Measurements from ENCODE around the gene TAF1B. TPM values are rescaled to one million over a fixed set of nuclear protein-coding genes. Genes with fewer than 3 reads are reported as not detected.
A peak's percentile ranks its signal among the peaks of the same experiment; 100 is the strongest.

TAF1B gene
- total and polyA plus RNA-seq, 2 donors (not counting 1 experiment from before 2014, with no cell fraction given): 19.5 to 32.9 TPM

GRCh38 chr2:9820020-9820973, 23.0 kb upstream of the TAF1B start:
- no peak for TF ChIP-seq CTCF (conservative IDR thresholded peaks at IDR 0.05 in 1 of 2, IDR thresholded peaks at IDR 0.05 in 1 of 2; ENCODE audit: low read depth in 1 of 2, low read length in 2 of 2)
- TF ChIP-seq EZH2 (IDR thresholded peaks at IDR 0.05; ENCODE audit: low read length, missing control alignments): no peak
- Histone ChIP-seq H2AFZ (ENCODE audit: low read length) (no peak overlapping the region), H3K4me3 (replicated peaks in 1 of 4; ENCODE audit: control extremely low read depth in 1 of 4, insufficient read depth in 1 of 4, low read depth in 3 of 4, low read length in 4 of 4) (no peak overlapping the region), H3K9me3 (ENCODE audit: control insufficient read depth, insufficient read depth, low read depth, low read length) (no peaks in the 10 kb centered on the region), H3K79me2 (ENCODE audit: control insufficient read depth, insufficient read depth, low read length) (no peaks in the 10 kb centered on the region), H3K4me2 (ENCODE audit: extremely low read depth, insufficient read depth, low read length) (no peak overlapping the region), H3K9ac (ENCODE audit: insufficient read depth, low read length) (no peak overlapping the region), H3K27ac (ENCODE audit: insufficient read depth, low read length) (no peak overlapping the region), H4K20me1 (ENCODE audit: control insufficient read depth, extremely low read depth, insufficient read depth, low read length) (no peaks in the 10 kb centered on the region), H3K27me3 (ENCODE audit: control insufficient read depth, insufficient read depth, low read length) (no peaks in the 10 kb centered on the region), H3K36me3 (ENCODE audit: control insufficient read depth, insufficient read depth, low read length) (no peaks in the 10 kb centered on the region), H3K4me1 (ENCODE audit: control insufficient read depth, extremely low read depth, insufficient read depth, low read length) (no peaks in the 10 kb centered on the region)
- peak; percentile 51 to 84 for DNase-seq (ENCODE audit: low read depth in 2 of 2)

- DNase-seq (ENCODE audit: low read depth in 2 of 2): no peak
- Histone ChIP-seq H3K4me1 (ENCODE audit: control insufficient read depth, extremely low read depth, insufficient read depth, low read length) (no peaks in the 10 kb centered on the region), H3K9me3 (ENCODE audit: control insufficient read depth, insufficient read depth, low read depth, low read length) (no peaks in the 10 kb centered on the region), H3K79me2 (ENCODE audit: control insufficient read depth, insufficient read depth, low read length) (no peaks in the 10 kb centered on the region), H2AFZ (ENCODE audit: low read length) (no peak overlapping the region), H4K20me1 (ENCODE audit: control insufficient read depth, extremely low read depth, insufficient read depth, low read length) (no peaks in the 10 kb centered on the region), H3K27ac (ENCODE audit: insufficient read depth, low read length) (no peak overlapping the region), H3K9ac (ENCODE audit: insufficient read depth, low read length) (no peak overlapping the region), H3K27me3 (ENCODE audit: control insufficient read depth, insufficient read depth, low read length) (no peaks in the 10 kb centered on the region), H3K4me3 (replicated peaks in 1 of 4; ENCODE audit: control extremely low read depth in 1 of 4, insufficient read depth in 1 of 4, low read depth in 3 of 4, low read length in 4 of 4) (no peak overlapping the region), H3K36me3 (ENCODE audit: control insufficient read depth, insufficient read depth, low read length) (no peaks in the 10 kb centered on the region), H3K4me2 (ENCODE audit: extremely low read depth, insufficient read depth, low read length) (no peak overlapping the region)
- TF ChIP-seq EZH2 (IDR thresholded peaks at IDR 0.05; ENCODE audit: low read length, missing control alignments): no peak
- no peak for TF ChIP-seq CTCF (conservative IDR thresholded peaks at IDR 0.05 in 1 of 2, IDR thresholded peaks at IDR 0.05 in 1 of 2; ENCODE audit: low read depth in 1 of 2, low read length in 2 of 2)
Measured at GRCh38 chr2:9821805-9822445, 21.3 kb upstream of the TAF1B start.

- H3K27me3 ChIP-seq (ENCODE audit: control insufficient read depth, insufficient read depth, low read length): no peaks in the 10 kb centered on the region
- H3K9me3 ChIP-seq (ENCODE audit: control insufficient read depth, insufficient read depth, low read depth, low read length): no peaks in the 10 kb centered on the region
- H3K27ac ChIP-seq (ENCODE audit: insufficient read depth, low read length): no peak overlapping the region
Measured at GRCh38 chr2:9824441-9824840, 18.8 kb upstream of the TAF1B start.

More at GRCh38 chr2:9824441-9824840, 18.8 kb upstream of the TAF1B start:
- no peak for DNase-seq (ENCODE audit: low read depth in 2 of 2)
- no peak overlapping the region for H3K9ac ChIP-seq (ENCODE audit: insufficient read depth, low read length)
- H4K20me1 ChIP-seq (ENCODE audit: control insufficient read depth, extremely low read depth, insufficient read depth, low read length): no peaks in the 10 kb centered on the region
- no peak overlapping the region for H2AFZ ChIP-seq (ENCODE audit: low read length)
- TF ChIP-seq CTCF (conservative IDR thresholded peaks at IDR 0.05 in 1 of 2, IDR thresholded peaks at IDR 0.05 in 1 of 2; ENCODE audit: low read depth in 1 of 2, low read length in 2 of 2) (no peak), EZH2 (IDR thresholded peaks at IDR 0.05; ENCODE audit: low read length, missing control alignments) (no peak)
- H3K4me2 ChIP-seq (ENCODE audit: extremely low read depth, insufficient read depth, low read length): no peak overlapping the region
- H3K79me2 ChIP-seq (ENCODE audit: control insufficient read depth, insufficient read depth, low read length): no peaks in the 10 kb centered on the region
- H3K4me3 ChIP-seq (replicated peaks in 1 of 4; ENCODE audit: control extremely low read depth in 1 of 4, insufficient read depth in 1 of 4, low read depth in 3 of 4, low read length in 4 of 4): no peak overlapping the region
- H3K4me1 ChIP-seq (ENCODE audit: control insufficient read depth, extremely low read depth, insufficient read depth, low read length): no peaks in the 10 kb centered on the region
- no peaks in the 10 kb centered on the region for H3K36me3 ChIP-seq (ENCODE audit: control insufficient read depth, insufficient read depth, low read length)
